GM20000 (cell line): ENCODE results near the gene FZR1.

Experiments used
- DNase-seq: peaks from one replicate; pipeline ENCODE4 v3.0.0; 2012; ENCODE audit warnings: low spot score
- TF ChIP-seq, protein P1 (sequence below): IDR thresholded peaks from 2 replicates; pipeline ENCODE4 v1.5.1; 2012; ENCODE audit warnings: mild to moderate bottlenecking, control low read depth; ENCODE audit errors: extremely low read depth, missing control alignments

FZR1 gene

DNA sequence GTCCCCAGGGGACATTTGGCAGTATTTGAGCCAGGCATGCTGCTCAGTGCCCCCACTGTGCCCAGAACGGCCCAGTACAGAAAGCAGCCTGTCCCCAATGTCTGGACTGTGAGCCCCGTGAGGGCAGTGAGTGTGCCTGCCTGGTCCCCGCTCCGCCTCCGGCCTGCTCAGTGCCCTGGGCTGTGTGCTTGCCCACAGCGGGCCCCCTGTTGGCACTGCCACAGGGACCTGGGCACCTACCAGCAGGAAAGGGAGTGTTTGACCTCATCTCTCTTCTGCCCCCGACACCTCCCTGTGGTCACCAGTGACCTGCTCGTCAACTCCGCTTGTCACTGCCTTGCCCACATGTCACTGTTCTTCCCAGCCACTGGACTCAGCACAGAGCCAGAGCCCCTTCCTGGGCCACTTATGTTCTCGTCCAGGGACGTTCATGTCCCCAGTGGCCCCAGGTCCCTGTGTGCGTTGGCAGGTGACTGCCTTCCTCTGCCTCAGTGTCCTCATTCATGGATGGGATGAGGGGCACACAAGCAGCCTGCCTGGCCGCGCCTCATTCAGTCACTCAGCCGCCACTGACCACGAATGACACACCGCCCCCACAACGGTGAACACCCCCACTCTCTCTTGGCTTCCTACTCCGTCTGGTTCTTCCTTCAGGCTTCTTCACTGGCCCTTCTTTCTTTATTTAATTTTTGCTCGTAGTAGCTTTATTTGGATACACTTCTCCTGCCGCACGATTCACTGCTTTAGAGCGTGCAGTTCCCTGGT, 2.8 kb downstream of the FZR1 start:
- no peak for DNase-seq
- TF ChIP-seq, protein P1, sequence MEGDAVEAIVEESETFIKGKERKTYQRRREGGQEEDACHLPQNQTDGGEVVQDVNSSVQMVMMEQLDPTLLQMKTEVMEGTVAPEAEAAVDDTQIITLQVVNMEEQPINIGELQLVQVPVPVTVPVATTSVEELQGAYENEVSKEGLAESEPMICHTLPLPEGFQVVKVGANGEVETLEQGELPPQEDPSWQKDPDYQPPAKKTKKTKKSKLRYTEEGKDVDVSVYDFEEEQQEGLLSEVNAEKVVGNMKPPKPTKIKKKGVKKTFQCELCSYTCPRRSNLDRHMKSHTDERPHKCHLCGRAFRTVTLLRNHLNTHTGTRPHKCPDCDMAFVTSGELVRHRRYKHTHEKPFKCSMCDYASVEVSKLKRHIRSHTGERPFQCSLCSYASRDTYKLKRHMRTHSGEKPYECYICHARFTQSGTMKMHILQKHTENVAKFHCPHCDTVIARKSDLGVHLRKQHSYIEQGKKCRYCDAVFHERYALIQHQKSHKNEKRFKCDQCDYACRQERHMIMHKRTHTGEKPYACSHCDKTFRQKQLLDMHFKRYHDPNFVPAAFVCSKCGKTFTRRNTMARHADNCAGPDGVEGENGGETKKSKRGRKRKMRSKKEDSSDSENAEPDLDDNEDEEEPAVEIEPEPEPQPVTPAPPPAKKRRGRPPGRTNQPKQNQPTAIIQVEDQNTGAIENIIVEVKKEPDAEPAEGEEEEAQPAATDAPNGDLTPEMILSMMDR = no peak

- TF ChIP-seq, protein P1 = no peak
- no peak for DNase-seq
Measured at GRCh38 chr19:3509566-3509989, 3.5 kb downstream of the FZR1 start.

DNA sequence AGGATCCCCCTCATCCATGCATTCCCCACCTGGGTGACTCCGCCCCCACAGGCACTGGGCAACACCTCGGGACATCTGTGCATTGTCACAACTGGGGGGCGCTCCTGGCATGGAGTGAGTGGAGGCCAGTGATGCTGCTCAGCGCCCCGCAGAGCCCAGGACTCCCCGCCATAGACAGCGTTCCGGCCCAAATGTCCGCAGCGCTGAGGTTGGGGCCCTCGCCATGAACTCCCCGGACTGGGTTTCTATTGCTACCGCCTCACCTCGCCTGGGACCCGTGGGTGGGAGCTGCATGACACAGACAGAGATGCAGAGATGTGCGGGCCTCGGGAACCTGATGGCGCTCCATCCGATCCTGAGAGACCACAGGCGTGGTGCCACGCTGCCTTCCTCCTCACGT, 4.6 kb downstream of the FZR1 start:
- TF ChIP-seq, protein P1 = no peak
- DNase-seq = no peak

DNA sequence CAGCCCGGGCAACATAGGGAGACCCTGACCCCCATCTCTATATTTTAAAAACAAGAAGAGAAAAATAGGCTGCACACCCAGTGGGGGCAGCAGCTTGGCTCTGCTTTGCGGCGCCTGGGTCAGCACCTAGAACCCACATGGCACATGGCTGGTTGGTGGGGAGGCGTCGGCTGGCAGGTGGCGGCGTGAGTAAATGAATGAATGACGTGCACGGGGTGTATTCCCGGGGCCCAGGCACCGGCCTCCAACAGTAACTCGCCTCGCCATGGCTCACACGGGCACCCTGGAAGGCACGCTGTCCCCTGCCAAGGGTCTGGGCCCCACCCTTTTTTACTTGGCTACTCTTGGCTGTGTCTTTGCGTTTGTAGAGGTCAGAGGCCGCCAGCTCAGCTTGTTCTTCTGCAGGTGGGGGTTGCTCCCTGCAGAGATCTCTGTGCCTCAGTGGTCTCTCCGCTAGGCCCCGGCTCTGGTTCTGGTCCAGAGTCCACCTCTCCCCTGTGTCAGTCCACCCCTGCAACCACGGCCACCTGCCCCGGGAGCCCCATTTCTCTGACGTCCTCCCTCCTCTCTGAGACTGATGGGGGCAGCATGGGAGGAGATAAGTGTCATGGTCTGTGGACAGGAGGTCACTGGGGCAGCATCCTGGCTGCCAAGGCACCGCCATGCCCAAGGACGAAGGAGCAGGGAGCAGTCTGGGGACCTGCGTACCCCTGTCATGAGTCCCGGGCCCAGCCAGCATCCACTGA, 5.6 kb downstream of the FZR1 start:
- no peak for DNase-seq
- TF ChIP-seq, protein P1 = no peak

- no peak for DNase-seq
- TF ChIP-seq, protein P1 = no peak
Measured at GRCh38 chr19:3512562-3513228, 6.6 kb downstream of the FZR1 start.

DNA sequence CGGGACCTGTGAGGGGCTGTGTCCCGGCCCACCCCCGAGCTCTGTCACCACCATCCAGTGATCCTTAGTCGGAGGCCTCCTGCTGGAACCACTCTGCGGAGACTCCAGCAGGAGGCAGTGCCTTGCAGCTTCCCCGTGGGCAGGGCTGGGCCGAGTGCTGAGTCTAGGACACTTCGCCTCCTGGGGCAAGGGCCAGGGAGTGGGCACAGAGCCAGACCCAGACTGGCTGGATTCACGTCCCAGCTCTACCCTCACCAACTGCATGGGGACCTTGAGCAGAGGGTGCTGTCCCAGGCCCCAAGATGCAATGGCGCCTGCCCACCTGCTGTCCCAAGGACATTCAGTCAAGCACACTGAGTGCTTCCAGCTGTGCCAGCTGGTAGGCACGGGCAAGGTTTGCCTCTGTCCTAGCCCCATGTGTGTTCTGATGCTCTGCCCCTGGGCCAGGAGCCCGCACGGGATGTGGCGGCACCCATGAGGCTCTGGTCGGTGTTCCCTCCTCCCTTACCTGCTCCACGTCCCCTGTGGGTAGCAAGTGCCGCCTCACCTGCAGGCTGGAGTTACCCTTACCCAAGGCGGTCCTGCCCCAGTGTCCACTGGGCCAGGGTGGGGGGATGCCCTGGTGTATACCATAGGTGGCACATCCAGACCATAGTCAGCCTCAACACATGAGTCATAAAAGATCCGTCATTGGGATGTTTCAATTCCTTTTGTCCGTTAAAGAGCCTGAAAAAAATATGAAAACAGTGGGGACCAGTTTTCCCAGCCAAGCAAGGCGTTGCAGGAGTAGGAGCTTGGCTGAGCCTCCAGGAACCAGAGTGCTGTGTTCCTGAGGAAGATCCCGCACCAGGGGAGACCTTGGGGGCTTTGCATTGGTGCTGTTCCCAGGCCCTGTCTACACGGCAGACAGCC, 7.4 kb downstream of the FZR1 start:
- DNase-seq = no peak
- TF ChIP-seq, protein P1 = no peak
